OCI-LY7 (cell line): ENCODE results near the gene DHRS3.

Source experiments
- EZH2phosphoT487 ChIP-seq: fragments of 200-600 bp; sonication (generic); IDR thresholded peaks from 2 replicates; pipeline ENCODE4 v1.6.1; 2018; ENCODE audit warnings: low read depth, borderline replicate concordance, mild to moderate bottlenecking, mixed run types, antibody characterized with exemption, low read length, moderate library complexity, mixed read lengths
- TF ChIP-seq, protein P1 (sequence below): fragments of 200-600 bp; sonication (generic); conservative IDR thresholded peaks from 2 replicates; pipeline ENCODE4 v1.5.1; 2014; ENCODE audit warnings: mild to moderate bottlenecking, antibody characterized with exemption, low read length, moderate library complexity, mixed read lengths

DNA sequence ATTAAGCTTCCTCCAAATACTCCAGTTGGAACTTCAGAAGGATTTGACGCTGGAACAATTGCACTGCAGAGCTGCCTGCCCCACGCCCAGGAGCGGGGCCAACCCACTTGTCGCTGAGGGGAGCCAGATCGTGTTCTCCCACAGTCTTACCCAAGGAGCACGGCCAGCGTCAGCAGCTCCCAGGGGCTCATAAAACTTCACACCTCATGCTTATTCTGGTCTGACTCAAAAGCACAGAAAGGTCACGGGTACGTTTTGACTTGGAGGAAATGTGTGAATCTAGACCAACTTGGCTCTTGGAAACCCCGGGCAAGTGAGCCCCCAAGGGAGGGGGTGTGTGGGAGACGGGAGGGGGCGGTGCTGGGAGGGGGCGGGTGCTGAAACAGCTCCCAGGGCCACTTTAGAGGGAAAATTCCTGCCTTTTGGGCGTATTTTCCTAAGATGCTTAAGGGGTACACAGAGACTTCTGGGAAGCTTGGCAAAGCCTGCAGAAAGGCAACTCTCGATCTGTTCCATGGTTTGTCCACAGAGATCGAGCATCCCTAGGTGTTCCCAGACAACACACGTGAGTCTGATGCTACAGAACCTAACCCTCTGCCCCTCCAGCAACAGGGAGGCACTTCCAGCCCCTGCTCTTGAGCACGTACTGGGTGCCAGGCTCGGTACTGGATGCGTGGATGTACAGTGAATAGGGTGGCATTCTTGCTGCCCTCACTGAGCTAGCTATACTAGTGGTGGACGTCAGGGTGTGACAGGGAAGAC lies 98.9 kb downstream of the DHRS3 start:
- TF ChIP-seq, protein P1, sequence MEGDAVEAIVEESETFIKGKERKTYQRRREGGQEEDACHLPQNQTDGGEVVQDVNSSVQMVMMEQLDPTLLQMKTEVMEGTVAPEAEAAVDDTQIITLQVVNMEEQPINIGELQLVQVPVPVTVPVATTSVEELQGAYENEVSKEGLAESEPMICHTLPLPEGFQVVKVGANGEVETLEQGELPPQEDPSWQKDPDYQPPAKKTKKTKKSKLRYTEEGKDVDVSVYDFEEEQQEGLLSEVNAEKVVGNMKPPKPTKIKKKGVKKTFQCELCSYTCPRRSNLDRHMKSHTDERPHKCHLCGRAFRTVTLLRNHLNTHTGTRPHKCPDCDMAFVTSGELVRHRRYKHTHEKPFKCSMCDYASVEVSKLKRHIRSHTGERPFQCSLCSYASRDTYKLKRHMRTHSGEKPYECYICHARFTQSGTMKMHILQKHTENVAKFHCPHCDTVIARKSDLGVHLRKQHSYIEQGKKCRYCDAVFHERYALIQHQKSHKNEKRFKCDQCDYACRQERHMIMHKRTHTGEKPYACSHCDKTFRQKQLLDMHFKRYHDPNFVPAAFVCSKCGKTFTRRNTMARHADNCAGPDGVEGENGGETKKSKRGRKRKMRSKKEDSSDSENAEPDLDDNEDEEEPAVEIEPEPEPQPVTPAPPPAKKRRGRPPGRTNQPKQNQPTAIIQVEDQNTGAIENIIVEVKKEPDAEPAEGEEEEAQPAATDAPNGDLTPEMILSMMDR = no peak
- TF ChIP-seq EZH2phosphoT487 = no peak
